GM10847 (cell line): ENCODE results near the gene AKTIP.

ENCODE experiments used
- POLR2A ChIP-seq: IDR thresholded peaks from 2 replicates; pipeline ENCODE4 v1.6.1; 2011; ENCODE audit not compliant: insufficient read length; ENCODE audit errors: extremely low read depth

Gene AKTIP

GRCh38 chr16:53501216-53501859, 1.7 kb downstream of the AKTIP start:
- no peak for TF ChIP-seq POLR2A

- TF ChIP-seq POLR2A, result no peak
These were observed 4.0 kb downstream of the AKTIP start for GRCh38 chr16:53498984-53499383.

GRCh38 chr16:53495325-53495724, 7.7 kb downstream of the AKTIP start:
- TF ChIP-seq POLR2A, result no peak

- no peak for TF ChIP-seq POLR2A
These were observed 8.4 kb downstream of the AKTIP start for GRCh38 chr16:53494636-53495035.

GRCh38 chr16:53492503-53492902, 10.5 kb downstream of the AKTIP start:
- no peak for TF ChIP-seq POLR2A

- TF ChIP-seq POLR2A, result no peak
These were observed 13.3 kb downstream of the AKTIP start for GRCh38 chr16:53489755-53490154.

GRCh38 chr16:53486230-53486629, 16.8 kb downstream of the AKTIP start:
- TF ChIP-seq POLR2A, result no peak

GRCh38 chr16:53484542-53484941, 18.5 kb downstream of the AKTIP start:
- TF ChIP-seq POLR2A, result no peak

GRCh38 chr16:53482123-53482522, 20.9 kb downstream of the AKTIP start:
- no peak for TF ChIP-seq POLR2A

- no peak for TF ChIP-seq POLR2A
These were observed 22.6 kb downstream of the AKTIP start for GRCh38 chr16:53480394-53480793.

GRCh38 chr16:53478965-53479364, 24.0 kb downstream of the AKTIP start:
- TF ChIP-seq POLR2A, result no peak

- no peak for TF ChIP-seq POLR2A
These were observed 26.1 kb downstream of the AKTIP start for GRCh38 chr16:53476867-53477266.

GRCh38 chr16:53465606-53466280, 37.3 kb downstream of the AKTIP start:
- TF ChIP-seq POLR2A, result no peak

- TF ChIP-seq POLR2A, result no peak
These were observed 44.4 kb downstream of the AKTIP start for GRCh38 chr16:53458635-53459034.

GRCh38 chr16:53457670-53458069, 45.3 kb downstream of the AKTIP start:
- TF ChIP-seq POLR2A, result no peak

- TF ChIP-seq POLR2A, result no peak
These were observed 46.4 kb downstream of the AKTIP start for GRCh38 chr16:53456625-53457024.

GRCh38 chr16:53453928-53454327, 49.1 kb downstream of the AKTIP start:
- TF ChIP-seq POLR2A, result no peak
